ENCODE results near the gene AGFG2.

AGFG2 gene

DNA sequence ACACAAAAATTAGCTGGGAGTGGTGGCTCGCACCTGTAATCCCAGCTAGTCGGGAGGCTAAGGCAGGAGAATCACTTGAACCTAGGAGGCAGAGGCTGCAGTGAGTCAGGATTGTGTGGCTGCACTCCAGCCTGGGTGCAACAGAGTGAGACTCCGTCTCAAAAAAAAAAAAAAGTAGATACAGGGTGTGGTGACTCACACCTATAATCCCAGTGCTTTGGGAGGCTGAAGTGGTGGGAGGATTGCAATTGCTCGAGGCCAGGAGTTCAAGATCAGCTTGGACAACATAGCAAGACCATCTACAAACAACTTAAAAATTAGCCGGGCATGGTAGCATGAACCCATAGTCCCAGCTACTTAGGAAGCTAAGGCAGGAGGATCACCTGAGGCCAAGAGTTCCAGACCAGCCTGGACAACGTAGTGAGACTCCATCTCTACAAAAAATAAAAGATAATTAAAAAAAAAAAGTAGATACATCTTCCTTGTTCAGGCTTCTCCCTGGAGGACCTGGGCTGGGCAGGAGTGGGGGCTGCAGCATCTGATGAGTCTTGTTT, 75.4 kb downstream of the AGFG2 start:
- Histone ChIP-seq H3K4me3 (ENCODE audit: low read depth, low read length) (no peak overlapping the region), H3K27ac (no peak overlapping the region), H3K27me3 (ENCODE audit: insufficient read depth, low read depth, severe bottlenecking) (no peaks in the 10 kb centered on the region), H3K9me3 (ENCODE audit: severe bottlenecking) (no peaks in the 10 kb centered on the region), H3K36me3 (no peaks in the 10 kb centered on the region)
- TF ChIP-seq, protein P1, sequence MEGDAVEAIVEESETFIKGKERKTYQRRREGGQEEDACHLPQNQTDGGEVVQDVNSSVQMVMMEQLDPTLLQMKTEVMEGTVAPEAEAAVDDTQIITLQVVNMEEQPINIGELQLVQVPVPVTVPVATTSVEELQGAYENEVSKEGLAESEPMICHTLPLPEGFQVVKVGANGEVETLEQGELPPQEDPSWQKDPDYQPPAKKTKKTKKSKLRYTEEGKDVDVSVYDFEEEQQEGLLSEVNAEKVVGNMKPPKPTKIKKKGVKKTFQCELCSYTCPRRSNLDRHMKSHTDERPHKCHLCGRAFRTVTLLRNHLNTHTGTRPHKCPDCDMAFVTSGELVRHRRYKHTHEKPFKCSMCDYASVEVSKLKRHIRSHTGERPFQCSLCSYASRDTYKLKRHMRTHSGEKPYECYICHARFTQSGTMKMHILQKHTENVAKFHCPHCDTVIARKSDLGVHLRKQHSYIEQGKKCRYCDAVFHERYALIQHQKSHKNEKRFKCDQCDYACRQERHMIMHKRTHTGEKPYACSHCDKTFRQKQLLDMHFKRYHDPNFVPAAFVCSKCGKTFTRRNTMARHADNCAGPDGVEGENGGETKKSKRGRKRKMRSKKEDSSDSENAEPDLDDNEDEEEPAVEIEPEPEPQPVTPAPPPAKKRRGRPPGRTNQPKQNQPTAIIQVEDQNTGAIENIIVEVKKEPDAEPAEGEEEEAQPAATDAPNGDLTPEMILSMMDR (IDR thresholded peaks at IDR 0.05; ENCODE audit: low read depth, low read length), result no peak
- no peak for DNase-seq
